Mesenchymal stem cell (in vitro differentiated cells and primary cell): ENCODE measurements around the gene SFRP5. TPM values are rescaled to one million over a fixed set of nuclear protein-coding genes. Genes with fewer than 3 reads are reported as not detected.
A peak's percentile ranks its signal among the peaks of the same experiment; 100 is the strongest.

ENCODE experiments used
- DNase-seq: peaks from one replicate; pipeline ENCODE4 v3.0.0-alpha.2; 2013
- H2AFZ ChIP-seq: one replicate; pipeline ENCODE4 v1.6.1; 2013; ENCODE audit warnings: low read depth, mild to moderate bottlenecking, control low read depth, inconsistent platforms, low read length, moderate library complexity
- H2AK5ac ChIP-seq: 2 replicates; pipeline ENCODE4 v1.6.1; 2013; ENCODE audit warnings: low read length, moderate library complexity, mild to moderate bottlenecking, inconsistent platforms; ENCODE audit not compliant: severe bottlenecking
- H2BK120ac ChIP-seq: one replicate; pipeline ENCODE4 v1.6.1; 2013; ENCODE audit warnings: low read depth, mild to moderate bottlenecking, inconsistent platforms, low read length, moderate library complexity
- H2BK12ac ChIP-seq, 2 experiments: one replicate each; pipeline ENCODE4 v1.6.1; 2013; ENCODE audit warnings: inconsistent platforms in 2 of 2, low read length in 2 of 2, mild to moderate bottlenecking in 2 of 2, moderate library complexity in 2 of 2, control low read depth in 1 of 2
- H2BK15ac ChIP-seq: one replicate; pipeline ENCODE4 v1.6.1; 2013; ENCODE audit warnings: mild to moderate bottlenecking, low read depth, inconsistent platforms; ENCODE audit not compliant: poor library complexity, severe bottlenecking
- H2BK5ac ChIP-seq: 2 replicates; pipeline ENCODE4 v1.6.1; 2013; ENCODE audit warnings: low read depth, mild to moderate bottlenecking, low read length, control low read depth, inconsistent platforms; ENCODE audit not compliant: poor library complexity, severe bottlenecking
- H3K14ac ChIP-seq, 2 experiments: one replicate each; pipeline ENCODE4 v1.6.1; 2013; ENCODE audit warnings: inconsistent platforms in 2 of 2, low read length in 2 of 2, control low read depth in 1 of 2, mild to moderate bottlenecking in 1 of 2, moderate library complexity in 1 of 2
- H3K18ac ChIP-seq, 2 experiments: one replicate each; pipeline ENCODE4 v1.6.1; 2013; ENCODE audit warnings: inconsistent platforms in 2 of 2, low read length in 2 of 2, control low read depth in 1 of 2, low read depth in 1 of 2, mild to moderate bottlenecking in 1 of 2
- H3K23ac ChIP-seq, 2 experiments: one replicate each; pipeline ENCODE4 v1.6.1; 2013; ENCODE audit warnings: inconsistent platforms in 2 of 2, low read length in 2 of 2, mild to moderate bottlenecking in 2 of 2, moderate library complexity in 2 of 2, control low read depth in 1 of 2
- H3K27ac ChIP-seq: 2 replicates; pipeline ENCODE4 v1.5.1; 2013; ENCODE audit warnings: mild to moderate bottlenecking, moderate library complexity, low read length, control low read depth, inconsistent platforms; ENCODE audit not compliant: poor library complexity, severe bottlenecking
- H3K27me3 ChIP-seq, 2 experiments: 2 replicates each; pipeline versions ENCODE4 v1.6.1 to v1.7.0; 2013; ENCODE audit warnings: low read length in 2 of 2, mild to moderate bottlenecking in 2 of 2, moderate library complexity in 2 of 2, control low read depth in 1 of 2, inconsistent platforms in 1 of 2; ENCODE audit not compliant: control insufficient read depth in 1 of 2, insufficient read depth in 1 of 2
- H3K36me3 ChIP-seq, 2 experiments: 2 replicates each; pipeline versions ENCODE4 v1.6.1 to v1.7.0; 2013; ENCODE audit warnings: low read length in 2 of 2, control low read depth in 1 of 2, inconsistent platforms in 1 of 2, low read depth in 1 of 2, mild to moderate bottlenecking in 1 of 2; ENCODE audit not compliant: insufficient read depth in 2 of 2, control insufficient read depth in 1 of 2
- H3K4ac ChIP-seq, 2 experiments: one replicate each; pipeline ENCODE4 v1.6.1; 2013; ENCODE audit warnings: inconsistent platforms in 2 of 2, low read length in 2 of 2, mild to moderate bottlenecking in 2 of 2, moderate library complexity in 2 of 2, control low read depth in 1 of 2, low read depth in 1 of 2
- H3K4me1 ChIP-seq: 2 replicates; pipeline ENCODE4 v1.6.1; 2013; ENCODE audit warnings: low read depth, low read length, control low read depth; ENCODE audit not compliant: control insufficient read depth, insufficient read depth
- H3K4me2 ChIP-seq: 2 replicates; pipeline ENCODE4 v1.6.1; 2013; ENCODE audit warnings: low read length, mild to moderate bottlenecking, inconsistent platforms; ENCODE audit not compliant: poor library complexity, severe bottlenecking
- H3K4me3 ChIP-seq, 2 experiments: 2 replicates each; pipeline versions ENCODE4 v1.5.1 to v1.7.0; 2013; ENCODE audit warnings: low read length in 2 of 2, mild to moderate bottlenecking in 2 of 2, control low read depth in 1 of 2, low read depth in 1 of 2; ENCODE audit not compliant: insufficient read depth in 1 of 2
- H3K79me1 ChIP-seq: replicated peaks from 2 replicates; pipeline ENCODE4 v1.6.1; 2013; ENCODE audit warnings: mild to moderate bottlenecking, control low read depth, low read length, inconsistent platforms; ENCODE audit not compliant: poor library complexity, severe bottlenecking
- H3K9ac ChIP-seq: 2 replicates; pipeline ENCODE4 v1.7.0; 2013; ENCODE audit warnings: mild to moderate bottlenecking, low read length, moderate library complexity
- H3K9me3 ChIP-seq: 2 replicates; pipeline ENCODE4 v1.7.0; 2013; ENCODE audit warnings: mild to moderate bottlenecking, low read length; ENCODE audit not compliant: control insufficient read depth
- H4K8ac ChIP-seq: one replicate; pipeline ENCODE4 v1.6.1; 2013; ENCODE audit warnings: inconsistent platforms, mild to moderate bottlenecking, low read length, moderate library complexity
- H4K91ac ChIP-seq: one replicate; pipeline ENCODE4 v1.6.1; 2013; ENCODE audit warnings: mild to moderate bottlenecking, low read length, inconsistent platforms
- WGBS: methylation state at CpG from one replicate; pipeline ENCODE4 v1.1.7; 2013; ENCODE audit warnings: mixed read lengths; 5-methylcytosine and 5-hydroxymethylcytosine counted together
- polyA plus RNA-seq, 2 experiments: library from polyadenylated mRNA; stranded (reverse); fragments of 200-250 nt; gene quantifications; one replicate each; pipeline ENCODE4 v1.2.3, GENCODE V29; 2013

SFRP5 gene, protein sequence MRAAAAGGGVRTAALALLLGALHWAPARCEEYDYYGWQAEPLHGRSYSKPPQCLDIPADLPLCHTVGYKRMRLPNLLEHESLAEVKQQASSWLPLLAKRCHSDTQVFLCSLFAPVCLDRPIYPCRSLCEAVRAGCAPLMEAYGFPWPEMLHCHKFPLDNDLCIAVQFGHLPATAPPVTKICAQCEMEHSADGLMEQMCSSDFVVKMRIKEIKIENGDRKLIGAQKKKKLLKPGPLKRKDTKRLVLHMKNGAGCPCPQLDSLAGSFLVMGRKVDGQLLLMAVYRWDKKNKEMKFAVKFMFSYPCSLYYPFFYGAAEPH
- polyA plus RNA-seq (2013, experiment 1 of 2) = not detected
- polyA plus RNA-seq (2013, experiment 2 of 2) = not detected

DNA sequence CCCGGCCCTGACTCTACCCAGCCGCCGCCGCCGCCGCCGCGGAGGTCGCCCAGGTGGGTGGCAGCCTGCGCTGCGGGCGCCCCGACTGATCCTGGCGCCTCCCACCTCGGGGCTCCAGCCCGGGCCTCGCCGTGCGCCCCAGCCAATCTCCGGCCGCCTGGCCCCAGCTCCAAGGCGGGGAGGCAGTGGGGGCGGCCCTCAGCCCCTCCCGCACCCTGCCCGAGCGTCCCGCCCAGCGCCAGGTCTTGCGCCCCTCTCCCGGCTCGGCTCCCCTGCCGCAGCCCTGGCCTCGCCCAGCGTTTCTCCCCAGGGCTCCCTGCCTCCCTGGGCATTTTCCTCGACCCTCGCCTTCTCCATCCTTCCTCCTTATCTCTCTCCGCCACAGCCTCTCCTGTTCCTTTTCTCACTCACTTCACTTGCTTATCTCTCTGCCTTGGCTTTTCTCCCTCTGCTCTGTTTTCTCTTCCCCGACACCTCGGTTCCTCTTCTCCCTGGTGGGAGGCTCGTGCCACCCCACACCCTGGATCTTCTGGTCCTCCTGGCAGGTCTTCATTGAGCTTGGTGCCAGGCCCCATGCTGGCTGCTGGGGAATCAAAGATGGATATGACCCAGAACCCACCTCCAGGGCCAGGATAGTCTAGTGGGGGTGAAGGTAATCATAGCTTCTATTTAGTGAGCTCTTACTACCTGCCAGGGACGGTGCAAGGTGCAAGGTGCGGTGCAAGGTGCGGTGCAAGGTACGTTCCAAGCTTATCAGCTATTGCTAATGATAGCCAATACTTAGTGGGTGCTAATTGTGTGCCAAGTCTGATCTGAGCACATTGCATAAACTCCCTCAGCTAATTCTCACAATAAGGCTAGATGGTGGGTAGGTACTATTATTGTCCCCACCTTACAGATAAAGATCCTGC is at the start of gene SFRP5:
TSS of gene SFRP5 (minus strand) at position 87 of the 911 bp plus-strand sequence. CDS start 166 bp downstream, outside the sequence.
- no peak for DNase-seq
- H3K23ac ChIP-seq = peak within 1 kb of the TSS in 1 of 2 experiments; percentile 75
- no peak within 1 kb of the TSS for H3K27ac ChIP-seq
- peaks cover 44 to 72% of the 10 kb centered on the region in 2 experiments for H3K27me3 ChIP-seq
- no peak within 1 kb of the TSS for H3K18ac ChIP-seq
- H2BK120ac ChIP-seq = no peak within 1 kb of the TSS
- no peak within 1 kb of the TSS for H2AK5ac ChIP-seq
- no peak within 1 kb of the TSS for H3K9ac ChIP-seq
- no peak within 1 kb of the TSS for H2BK5ac ChIP-seq
- H2BK12ac ChIP-seq = no peak within 1 kb of the TSS
- H3K36me3 ChIP-seq = peaks cover 0 to 2% of the 10 kb centered on the region in 2 experiments
- peak within 1 kb of the TSS; percentile 42 to 60 for H3K4me3 ChIP-seq
- H4K91ac ChIP-seq = no peak within 1 kb of the TSS
- no peaks in the 10 kb centered on the region for H3K79me1 ChIP-seq
- no peak within 1 kb of the TSS for H2AFZ ChIP-seq
- H3K14ac ChIP-seq = peak within 1 kb of the TSS in 1 of 2 experiments; percentile 23
- no peak within 1 kb of the TSS for H2BK15ac ChIP-seq
- H3K4me2 ChIP-seq = peak within 1 kb of the TSS; percentile 92
- no peak within 1 kb of the TSS for H3K4ac ChIP-seq
- H3K4me1 ChIP-seq = peaks cover 11% of the 10 kb centered on the region
- H4K8ac ChIP-seq = no peak within 1 kb of the TSS
- H3K9me3 ChIP-seq = no peaks in the 10 kb centered on the region
- 11% methylated on average over 43 of the region's 44 CpGs for WGBS

DNA sequence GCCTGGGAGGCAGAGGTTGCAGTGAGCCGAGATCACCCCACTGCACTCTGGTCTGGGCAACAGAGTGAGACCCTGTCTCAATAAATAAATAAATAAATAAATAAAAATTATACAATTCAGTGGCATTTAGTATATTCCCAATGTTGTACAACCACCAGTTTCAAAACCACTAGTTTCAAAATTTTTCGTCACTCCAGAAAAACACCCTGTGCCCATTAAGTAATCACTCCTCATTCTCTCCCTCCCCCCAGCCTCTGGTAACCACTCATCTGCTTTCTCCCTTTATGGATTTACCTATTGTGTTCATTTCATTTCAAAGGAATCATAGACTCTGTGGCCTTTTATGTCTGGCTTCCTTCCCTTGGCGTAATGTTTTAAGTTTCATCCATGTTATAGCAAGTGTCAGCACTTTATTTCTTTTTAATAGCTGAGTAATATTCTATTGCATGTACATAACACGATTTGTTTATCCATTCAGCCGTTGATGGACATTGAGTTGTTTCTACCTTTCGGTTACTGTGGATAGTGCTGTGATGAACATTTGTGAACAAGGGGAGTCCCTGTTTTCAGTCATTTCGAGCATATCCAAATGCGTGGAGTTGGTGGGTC is 48.4 kb upstream of the SFRP5 start:
- Histone ChIP-seq H4K8ac (no peak overlapping the region), H2BK120ac (no peak overlapping the region), H3K23ac (no peak overlapping the region), H2BK5ac (no peak overlapping the region), H3K36me3 (no peaks in the 10 kb centered on the region), H4K91ac (no peak overlapping the region), H3K14ac (no peak overlapping the region), H3K4me3 (no peak overlapping the region), H2AK5ac (no peak overlapping the region), H2AFZ (no peak overlapping the region), H3K4me1 (peaks cover 8% of the 10 kb centered on the region), H2BK12ac (no peak overlapping the region), H2BK15ac (no peak overlapping the region), H3K27ac (no peak overlapping the region), H3K18ac (no peak overlapping the region), H3K9me3 (no peaks in the 10 kb centered on the region), H3K9ac (no peak overlapping the region), H3K27me3 (peaks cover 24 to 63% of the 10 kb centered on the region in 2 experiments), H3K4me2 (no peak overlapping the region), H3K79me1 (no peaks in the 10 kb centered on the region), H3K4ac (no peak overlapping the region)
- DNase-seq = no peak
- 94% methylated on average over 5 of the region's 8 CpGs for WGBS

DNA sequence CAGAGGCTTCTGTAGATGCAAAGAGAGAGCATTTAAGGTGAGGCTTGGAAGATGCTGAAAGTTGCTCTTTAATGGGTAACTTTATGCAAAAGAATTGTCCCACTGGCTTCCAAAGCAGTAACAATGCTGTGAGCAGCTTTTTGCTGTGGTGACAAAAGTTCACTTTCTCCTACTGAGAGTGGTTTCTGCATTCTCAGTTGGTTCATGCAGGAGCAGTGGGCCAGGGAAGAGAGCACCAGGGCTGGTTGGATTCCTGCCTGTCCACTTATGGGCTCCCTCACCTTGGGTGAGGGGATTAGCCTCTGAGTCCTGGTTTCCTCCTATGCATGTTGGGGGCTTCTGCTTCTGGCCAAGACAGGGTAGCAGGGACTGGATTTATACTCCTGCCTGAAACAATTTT is 46.8 kb upstream of the SFRP5 start:
- peaks cover 8% of the 10 kb centered on the region for H3K4me1 ChIP-seq

More for the DNA sequence above, 46.8 kb upstream of the SFRP5 start:
- Histone ChIP-seq H3K14ac (no peak overlapping the region), H3K4me2 (no peak overlapping the region), H3K4ac (no peak overlapping the region), H3K27ac (no peak overlapping the region), H2BK5ac (no peak overlapping the region), H3K4me3 (no peak overlapping the region), H2BK120ac (no peak overlapping the region), H2AFZ (no peak overlapping the region), H2BK12ac (no peak overlapping the region), H4K91ac (no peak overlapping the region), H3K79me1 (no peaks in the 10 kb centered on the region), H3K18ac (no peak overlapping the region), H3K27me3 (peaks cover 29 to 63% of the 10 kb centered on the region in 2 experiments), H2BK15ac (no peak overlapping the region), H3K23ac (no peak overlapping the region), H2AK5ac (no peak overlapping the region), H4K8ac (no peak overlapping the region), H3K9ac (no peak overlapping the region), H3K9me3 (no peaks in the 10 kb centered on the region), H3K36me3 (no peaks in the 10 kb centered on the region)
- DNase-seq = no peak
